ENCODE measurements around the gene SNX3.
A peak's percentile ranks its signal among the peaks of the same experiment; 100 is the strongest.

SNX3 gene

DNA sequence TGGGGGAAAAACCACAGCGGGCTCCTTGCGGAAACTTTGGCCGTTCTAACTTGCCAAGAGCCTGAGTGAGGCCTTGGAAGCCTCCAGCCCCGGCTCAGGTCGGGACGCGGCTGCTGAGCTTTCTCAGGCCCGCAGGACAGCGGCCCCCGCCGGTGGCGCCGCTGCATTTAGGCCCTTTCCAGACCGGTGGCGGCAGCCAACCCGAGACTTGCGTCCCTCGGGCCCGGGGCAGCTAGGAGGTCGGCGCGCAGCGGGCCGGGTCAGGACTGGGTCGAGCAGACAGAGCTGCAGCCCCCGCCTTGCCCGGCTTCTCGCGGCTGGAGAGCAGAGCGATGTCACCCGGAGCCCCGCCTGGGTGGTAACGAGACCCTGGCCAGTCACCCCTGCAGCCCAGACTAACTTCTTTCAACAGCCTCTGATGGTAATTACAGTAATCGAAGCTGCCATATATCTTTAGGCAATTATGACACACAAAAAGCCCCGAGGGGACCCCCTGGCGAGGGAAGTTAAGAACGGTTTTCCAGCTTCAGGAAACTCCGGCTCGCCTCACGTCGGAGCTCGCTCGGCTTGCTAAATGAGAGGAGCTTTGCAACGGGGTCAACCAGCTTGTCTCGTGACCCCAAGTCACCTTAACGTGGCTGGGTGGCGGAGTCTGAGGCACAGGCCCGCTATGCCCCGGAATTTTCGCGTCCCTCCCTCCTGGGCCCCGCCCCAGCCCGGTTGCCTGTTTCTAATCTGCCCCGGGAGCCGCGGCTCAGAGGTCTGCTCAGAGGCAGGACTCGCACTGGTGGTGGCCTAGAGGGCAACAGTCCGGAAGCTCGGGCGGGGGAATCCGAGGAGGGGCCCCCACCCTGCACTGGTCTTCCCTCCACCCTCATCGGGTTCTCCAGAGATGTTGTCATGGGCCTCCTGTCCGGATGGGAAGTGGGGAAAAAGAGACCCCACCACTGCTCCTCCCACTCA is 92.1 kb downstream of the SNX3 start:
- TF ChIP-seq GLIS3 (CRISPR knock-in tag; IDR thresholded peaks at IDR 0.05), result no peak
- TF ChIP-seq TCF4 (CRISPR knock-in tag; IDR thresholded peaks at IDR 0.05; ENCODE audit: borderline replicate concordance), result no peak
- no peak for TF ChIP-seq ESRRG (CRISPR knock-in tag; IDR thresholded peaks at IDR 0.05)
- TF ChIP-seq, protein P1, sequence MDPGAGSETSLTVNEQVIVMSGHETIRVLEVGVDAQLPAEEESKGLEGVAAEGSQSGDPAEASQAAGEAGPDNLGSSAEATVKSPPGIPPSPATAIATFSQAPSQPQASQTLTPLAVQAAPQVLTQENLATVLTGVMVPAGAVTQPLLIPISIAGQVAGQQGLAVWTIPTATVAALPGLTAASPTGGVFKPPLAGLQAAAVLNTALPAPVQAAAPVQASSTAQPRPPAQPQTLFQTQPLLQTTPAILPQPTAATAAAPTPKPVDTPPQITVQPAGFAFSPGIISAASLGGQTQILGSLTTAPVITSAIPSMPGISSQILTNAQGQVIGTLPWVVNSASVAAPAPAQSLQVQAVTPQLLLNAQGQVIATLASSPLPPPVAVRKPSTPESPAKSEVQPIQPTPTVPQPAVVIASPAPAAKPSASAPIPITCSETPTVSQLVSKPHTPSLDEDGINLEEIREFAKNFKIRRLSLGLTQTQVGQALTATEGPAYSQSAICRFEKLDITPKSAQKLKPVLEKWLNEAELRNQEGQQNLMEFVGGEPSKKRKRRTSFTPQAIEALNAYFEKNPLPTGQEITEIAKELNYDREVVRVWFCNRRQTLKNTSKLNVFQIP (CRISPR knock-in tag; IDR thresholded peaks at IDR 0.05; ENCODE audit: borderline replicate concordance, low read depth), result no peak
- no peak for TF ChIP-seq ZNF565 (CRISPR knock-in tag; conservative IDR thresholded peaks at IDR 0.05; ENCODE audit: low read depth)
- no peak for TF ChIP-seq ZFP30 (CRISPR knock-in tag; IDR thresholded peaks at IDR 0.05)
- no peak for TF ChIP-seq CREB5 (CRISPR knock-in tag; IDR thresholded peaks at IDR 0.05; ENCODE audit: low read depth)
- TF ChIP-seq CSDC2 (CRISPR knock-in tag; IDR thresholded peaks at IDR 0.05), result no peak
- no peak for TF ChIP-seq ZFP3 (CRISPR knock-in tag; IDR thresholded peaks at IDR 0.05)
- ATAC-seq, result peak; percentile 25

DNA sequence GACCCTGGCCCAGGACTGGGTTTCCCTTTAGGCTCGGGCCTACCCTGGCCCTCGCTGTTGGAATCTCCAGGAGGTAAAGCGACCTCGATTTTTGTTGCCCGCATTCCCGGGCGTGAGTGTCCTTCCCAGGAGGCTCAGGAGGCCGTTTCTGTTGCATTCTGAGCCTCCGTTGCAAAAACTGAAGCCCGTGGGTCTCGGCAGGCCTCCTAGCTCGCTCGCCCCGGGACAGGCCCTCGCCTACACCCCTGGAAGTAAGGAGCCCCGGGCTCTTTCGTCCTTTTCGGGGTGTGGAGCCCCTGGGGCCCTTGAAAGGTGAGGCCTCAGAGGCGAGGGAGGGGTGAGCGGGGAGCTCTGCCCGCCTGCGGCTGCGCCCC is 92.8 kb downstream of the SNX3 start:
- TF ChIP-seq PATZ1 (CRISPR knock-in tag; IDR thresholded peaks at IDR 0.05; ENCODE audit: borderline replicate concordance), result no peak
- no peak for TF ChIP-seq TOX (CRISPR knock-in tag; IDR thresholded peaks at IDR 0.05; ENCODE audit: borderline replicate concordance)
- TF ChIP-seq ZFP30 (CRISPR knock-in tag; IDR thresholded peaks at IDR 0.05), result no peak
- no peak for TF ChIP-seq ZNF8 (CRISPR knock-in tag; IDR thresholded peaks at IDR 0.05)
- TF ChIP-seq ZNF70 (CRISPR knock-in tag; IDR thresholded peaks at IDR 0.05), result no peak
- no peak for TF ChIP-seq ZC3H10 (CRISPR knock-in tag; IDR thresholded peaks at IDR 0.05)
- TF ChIP-seq CSDC2 (CRISPR knock-in tag; IDR thresholded peaks at IDR 0.05), result no peak
- no peak for TF ChIP-seq RARB (CRISPR knock-in tag; IDR thresholded peaks at IDR 0.05)
- TF ChIP-seq OSR1 (CRISPR knock-in tag; IDR thresholded peaks at IDR 0.05), result no peak
- TF ChIP-seq, protein P2, sequence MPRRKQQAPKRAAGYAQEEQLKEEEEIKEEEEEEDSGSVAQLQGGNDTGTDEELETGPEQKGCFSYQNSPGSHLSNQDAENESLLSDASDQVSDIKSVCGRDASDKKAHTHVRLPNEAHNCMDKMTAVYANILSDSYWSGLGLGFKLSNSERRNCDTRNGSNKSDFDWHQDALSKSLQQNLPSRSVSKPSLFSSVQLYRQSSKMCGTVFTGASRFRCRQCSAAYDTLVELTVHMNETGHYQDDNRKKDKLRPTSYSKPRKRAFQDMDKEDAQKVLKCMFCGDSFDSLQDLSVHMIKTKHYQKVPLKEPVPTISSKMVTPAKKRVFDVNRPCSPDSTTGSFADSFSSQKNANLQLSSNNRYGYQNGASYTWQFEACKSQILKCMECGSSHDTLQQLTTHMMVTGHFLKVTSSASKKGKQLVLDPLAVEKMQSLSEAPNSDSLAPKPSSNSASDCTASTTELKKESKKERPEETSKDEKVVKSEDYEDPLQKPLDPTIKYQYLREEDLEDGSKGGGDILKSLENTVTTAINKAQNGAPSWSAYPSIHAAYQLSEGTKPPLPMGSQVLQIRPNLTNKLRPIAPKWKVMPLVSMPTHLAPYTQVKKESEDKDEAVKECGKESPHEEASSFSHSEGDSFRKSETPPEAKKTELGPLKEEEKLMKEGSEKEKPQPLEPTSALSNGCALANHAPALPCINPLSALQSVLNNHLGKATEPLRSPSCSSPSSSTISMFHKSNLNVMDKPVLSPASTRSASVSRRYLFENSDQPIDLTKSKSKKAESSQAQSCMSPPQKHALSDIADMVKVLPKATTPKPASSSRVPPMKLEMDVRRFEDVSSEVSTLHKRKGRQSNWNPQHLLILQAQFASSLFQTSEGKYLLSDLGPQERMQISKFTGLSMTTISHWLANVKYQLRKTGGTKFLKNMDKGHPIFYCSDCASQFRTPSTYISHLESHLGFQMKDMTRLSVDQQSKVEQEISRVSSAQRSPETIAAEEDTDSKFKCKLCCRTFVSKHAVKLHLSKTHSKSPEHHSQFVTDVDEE (CRISPR knock-in tag; IDR thresholded peaks at IDR 0.05), result no peak
- TF ChIP-seq SNAI2 (CRISPR knock-in tag; IDR thresholded peaks at IDR 0.05), result no peak
- no peak for TF ChIP-seq GLIS3 (CRISPR knock-in tag; IDR thresholded peaks at IDR 0.05)
- TF ChIP-seq, protein P1 (CRISPR knock-in tag; IDR thresholded peaks at IDR 0.05; ENCODE audit: borderline replicate concordance, low read depth), result no peak
- TF ChIP-seq, protein P3, sequence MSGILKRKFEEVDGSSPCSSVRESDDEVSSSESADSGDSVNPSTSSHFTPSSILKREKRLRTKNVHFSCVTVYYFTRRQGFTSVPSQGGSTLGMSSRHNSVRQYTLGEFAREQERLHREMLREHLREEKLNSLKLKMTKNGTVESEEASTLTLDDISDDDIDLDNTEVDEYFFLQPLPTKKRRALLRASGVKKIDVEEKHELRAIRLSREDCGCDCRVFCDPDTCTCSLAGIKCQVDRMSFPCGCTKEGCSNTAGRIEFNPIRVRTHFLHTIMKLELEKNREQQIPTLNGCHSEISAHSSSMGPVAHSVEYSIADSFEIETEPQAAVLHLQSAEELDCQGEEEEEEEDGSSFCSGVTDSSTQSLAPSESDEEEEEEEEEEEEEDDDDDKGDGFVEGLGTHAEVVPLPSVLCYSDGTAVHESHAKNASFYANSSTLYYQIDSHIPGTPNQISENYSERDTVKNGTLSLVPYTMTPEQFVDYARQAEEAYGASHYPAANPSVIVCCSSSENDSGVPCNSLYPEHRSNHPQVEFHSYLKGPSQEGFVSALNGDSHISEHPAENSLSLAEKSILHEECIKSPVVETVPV (CRISPR knock-in tag; IDR thresholded peaks at IDR 0.05), result no peak
- TF ChIP-seq TCF4 (CRISPR knock-in tag; IDR thresholded peaks at IDR 0.05; ENCODE audit: borderline replicate concordance), result no peak
- no peak for ATAC-seq

Measured in SK-N-SH treated with all-trans-retinoic acid at 6 μM for 48 hours (cell line).